Heart right ventricle (tissue), 16 donors: ENCODE results near the gene KRT40. TPM values are rescaled to one million over a fixed set of nuclear protein-coding genes. Genes with fewer than 3 reads are reported as not detected.

Experiments
- ATAC-seq, 8 donors: fragments of 200-7000 bp; cut with Tn5 transposase; one replicate each; pipeline ENCODE4 v1.9.1; 2020; ENCODE audit warnings: mild to moderate bottlenecking in 8 of 8, moderate library complexity in 8 of 8, moderate number of reproducible peaks in 1 of 8
- DNase-seq, 2 donors: peaks; one replicate each; pipeline ENCODE4 v3.0.0-alpha.2; 2020
- H3K27ac ChIP-seq, 10 donors: fragments of 200-600 bp; sonication (generic) in 2 of 10; one replicate each; pipeline versions ENCODE4 v1.5.0 to v1.8.0; 2020 to 2022; ENCODE audit warnings: mild to moderate bottlenecking in 3 of 10
- H3K27me3 ChIP-seq, 7 donors: fragments of 200-600 bp; one replicate each; pipeline ENCODE4 v1.8.0; 2021 to 2022; ENCODE audit warnings: mild to moderate bottlenecking in 2 of 7
- H3K36me3 ChIP-seq, 9 donors: fragments of 200-600 bp; sonication (generic) in 1 of 9; one replicate each; pipeline versions ENCODE4 v1.5.0 to v1.8.0; 2020 to 2022; ENCODE audit warnings: mild to moderate bottlenecking in 2 of 9
- H3K4me1 ChIP-seq, 9 donors: fragments of 200-600 bp; sonication (generic) in 1 of 9; one replicate each; pipeline versions ENCODE4 v1.5.0 to v1.8.0; 2020 to 2022; ENCODE audit warnings: mild to moderate bottlenecking in 4 of 9
- H3K4me3 ChIP-seq, 10 donors: fragments of 200-600 bp; sonication (generic) in 2 of 10; one replicate each; pipeline versions ENCODE4 v1.5.0 to v1.8.0; 2020 to 2022; ENCODE audit warnings: mild to moderate bottlenecking in 7 of 10, moderate library complexity in 2 of 10
- H3K9me3 ChIP-seq, 11 donors: fragments of 200-600 bp in 10 of 11; sonication (generic) in 2 of 11; one replicate each; pipeline versions ENCODE4 v1.5.0 to v1.8.0; 2013 to 2022; ENCODE audit warnings: mild to moderate bottlenecking in 2 of 11, control low read depth in 1 of 11, moderate library complexity in 1 of 11
- WGBS, 2 donors: extraction: QIAGEN DNeasy Blood & Tissue Kit; methylation state at CpG; one replicate each; pipeline ENCODE4 v1.1.7; 2013; ENCODE audit warnings: inconsistent platforms in 1 of 2; 5-methylcytosine and 5-hydroxymethylcytosine counted together
- intact Hi-C, 10 donors: fragments of 100-400 bp; cut with DNase I; formaldehyde crosslinking; loops; one replicate each; pipeline versions ENCODE4 v1.11.1 to v1.14.2; 2022
- polyA plus RNA-seq, 2 donors: library from polyadenylated mRNA; stranded (reverse); fragments of 200-250 nt; gene quantifications; one replicate each; pipeline ENCODE4 v1.2.3, GENCODE V29; 2013
- total RNA-seq, 10 donors: library from RNA; stranded (reverse); fragmentation: NEBNext Ultra II Directional in 3 of 10; extraction: Animal tissue kit (Norgen Biotek cat#: 25700) in 3 of 10; gene quantifications; one replicate each; pipeline versions ENCODE4 v1.2.1 to v1.2.4, GENCODE V29; 2021 to 2023
- TF ChIP-seq, protein P1 (sequence below), 9 donors: fragments of 200-600 bp; sonication (generic) in 2 of 9; IDR thresholded peaks; one replicate each; pipeline versions ENCODE4 v1.5.0 to v1.8.0; 2021 to 2022; ENCODE audit warnings: antibody characterized with exemption in 9 of 9, mild to moderate bottlenecking in 5 of 9, moderate library complexity in 1 of 9
- donor health status: Arrhythmogenic right ventricular cardiomyopathy.
- donor health status: ischemic (EF 13 %, LVEDD 7.1; RV severe dilation, severe dysfunction).
- donor health status: healthy with polysubstance abuse.
- donor health status: DM: no; HTN: yes; CAD: no.
- donor health status: DM: no; HTN: no; CAD: no.
- donor health status: ischemic (EF 25% LVEDD 6.9; RV normal size, moderate dysfunction).
- donor health status: ischemic (EF 25% LVEDD 5.7; RV mildly dilated, moderate dysfunction).
- donor health status: healthy.
- donor health status: DM: yes; HTN: yes; CAD: no.
- donor health status: Ischemic cardiomyopathy.
- donor health status: ischemic (EF 35%, LVEDD 5.7; RV mildly dilated, moderate dysfunction).
- donor health status: nonischemic (EF 11% LVEDD 7.7; RV severe dilation, severe dysfunction).
- donor health status: DM: yes; HTN: yes; CAD: no.
- donor health status: PGD.
- donor health status: ischemic (EF 29% LVEDD 5.4; RV normal size, mild dysfunction).
- donor health status: nonischemic (EF 23%, LVEDD 6.1; RV moderate dilation, normal function).

KRT40 gene
- total and polyA plus RNA-seq, 12 donors: not detected

DNA sequence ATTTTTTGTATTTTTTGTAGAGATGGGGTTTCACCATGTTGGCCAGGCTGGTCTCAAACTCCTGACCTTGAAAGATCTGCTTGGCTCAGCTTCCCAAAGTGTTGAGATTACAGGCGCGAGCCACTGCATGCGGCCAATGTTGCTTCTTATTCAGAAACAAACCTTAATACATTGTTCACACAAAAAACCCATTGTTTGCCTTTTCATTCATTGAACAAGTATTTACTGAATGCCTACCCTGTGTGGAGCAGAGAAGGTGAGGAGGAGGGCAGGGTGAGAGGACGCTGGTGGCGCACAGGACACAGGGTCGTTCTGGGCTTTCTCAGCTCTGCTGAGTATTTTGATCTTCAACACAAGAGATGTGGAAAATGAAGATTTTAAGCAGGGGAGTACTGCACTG lies 38.7 kb downstream of the KRT40 start:
- no peaks in the 10 kb centered on the region for H3K9me3 ChIP-seq
- TF ChIP-seq, protein P1, sequence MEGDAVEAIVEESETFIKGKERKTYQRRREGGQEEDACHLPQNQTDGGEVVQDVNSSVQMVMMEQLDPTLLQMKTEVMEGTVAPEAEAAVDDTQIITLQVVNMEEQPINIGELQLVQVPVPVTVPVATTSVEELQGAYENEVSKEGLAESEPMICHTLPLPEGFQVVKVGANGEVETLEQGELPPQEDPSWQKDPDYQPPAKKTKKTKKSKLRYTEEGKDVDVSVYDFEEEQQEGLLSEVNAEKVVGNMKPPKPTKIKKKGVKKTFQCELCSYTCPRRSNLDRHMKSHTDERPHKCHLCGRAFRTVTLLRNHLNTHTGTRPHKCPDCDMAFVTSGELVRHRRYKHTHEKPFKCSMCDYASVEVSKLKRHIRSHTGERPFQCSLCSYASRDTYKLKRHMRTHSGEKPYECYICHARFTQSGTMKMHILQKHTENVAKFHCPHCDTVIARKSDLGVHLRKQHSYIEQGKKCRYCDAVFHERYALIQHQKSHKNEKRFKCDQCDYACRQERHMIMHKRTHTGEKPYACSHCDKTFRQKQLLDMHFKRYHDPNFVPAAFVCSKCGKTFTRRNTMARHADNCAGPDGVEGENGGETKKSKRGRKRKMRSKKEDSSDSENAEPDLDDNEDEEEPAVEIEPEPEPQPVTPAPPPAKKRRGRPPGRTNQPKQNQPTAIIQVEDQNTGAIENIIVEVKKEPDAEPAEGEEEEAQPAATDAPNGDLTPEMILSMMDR (IDR thresholded peaks at IDR 0.05): no peak
- ATAC-seq (no peak), DNase-seq (no peak)
- H3K4me3 ChIP-seq: no peak overlapping the region
- 84 to 86% methylated on average over 6 of the region's 6 CpGs for WGBS, 2 donors
- no peak overlapping the region for H3K27ac ChIP-seq
- intact Hi-C loops: loop anchor here in 1 of 10 donors (10.0 kb wide), 1 partner anchor 349 kb away; no protein-coding TSS in a partner anchor
- H3K36me3 ChIP-seq: no peaks in the 10 kb centered on the region
- peaks cover 0 to 64% (median 38%) of the 10 kb centered on the region in 7 donors for H3K27me3 ChIP-seq
- H3K4me1 ChIP-seq: no peaks in the 10 kb centered on the region

- intact Hi-C loops: loop anchor here in 1 of 10 donors (10.0 kb wide), 1 partner anchor 350 kb away; no protein-coding TSS in a partner anchor
- Histone ChIP-seq H3K27me3 (peaks cover 0 to 55% (median 32%) of the 10 kb centered on the region in 7 donors), H3K9me3 (no peaks in the 10 kb centered on the region), H3K27ac (no peak overlapping the region), H3K4me3 (no peak overlapping the region), H3K4me1 (no peaks in the 10 kb centered on the region), H3K36me3 (no peaks in the 10 kb centered on the region)
- DNase-seq (no peak), ATAC-seq (no peak)
- TF ChIP-seq, protein P1 (IDR thresholded peaks at IDR 0.05): no peak
- WGBS, 2 donors: 10 to 25% methylated on average over 1 of the region's 1 CpG
Measured at GRCh38 chr17:40944531-40944930, 39.6 kb downstream of the KRT40 start.

DNA sequence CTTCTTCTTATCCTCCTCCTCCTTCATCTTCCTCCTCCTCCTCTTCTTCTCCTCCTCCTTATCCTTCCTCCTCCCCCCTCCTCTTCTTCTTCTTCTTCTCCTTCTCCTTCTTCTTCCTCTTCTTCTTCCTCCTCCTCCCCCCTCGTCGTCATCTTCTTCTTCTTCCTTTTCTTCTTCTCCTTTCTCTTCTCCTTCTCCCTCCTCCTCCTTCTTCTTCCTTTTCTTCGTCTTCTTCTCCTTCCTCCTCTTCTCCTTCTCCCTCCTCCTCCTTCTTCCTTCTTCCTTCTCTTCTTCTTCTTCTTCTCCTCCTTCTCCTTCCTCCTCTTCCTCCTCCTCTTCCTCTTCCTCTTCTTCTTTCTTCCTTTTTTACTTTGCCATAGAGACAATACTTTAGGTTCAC lies 41.6 kb downstream of the KRT40 start:
- Histone ChIP-seq H3K4me1 (no peaks in the 10 kb centered on the region), H3K27me3 (peaks cover 0 to 46% (median 18%) of the 10 kb centered on the region in 7 donors), H3K4me3 (no peak overlapping the region), H3K27ac (no peak overlapping the region), H3K36me3 (no peaks in the 10 kb centered on the region), H3K9me3 (no peaks in the 10 kb centered on the region)
- no peak for DNase-seq
- ATAC-seq: no peak
- intact Hi-C loops: loop anchor here in 1 of 10 donors (10.0 kb wide), 1 partner anchor 352 kb away; no protein-coding TSS in a partner anchor
- WGBS, 2 donors: 77 to 88% methylated on average over 3 of the region's 3 CpGs
- TF ChIP-seq, protein P1 (IDR thresholded peaks at IDR 0.05): no peak

- peaks cover 0 to 23% (median 12%) of the 10 kb centered on the region in 7 donors for H3K27me3 ChIP-seq
- no peak for ATAC-seq
- H3K4me3 ChIP-seq: no peak overlapping the region
- H3K9me3 ChIP-seq: no peaks in the 10 kb centered on the region
- H3K4me1 ChIP-seq: no peaks in the 10 kb centered on the region
- no peak overlapping the region for H3K27ac ChIP-seq
- DNase-seq: no peak
- H3K36me3 ChIP-seq: no peaks in the 10 kb centered on the region
- WGBS, 2 donors: 78 to 79% methylated on average over 6 of the region's 6 CpGs
- TF ChIP-seq, protein P1 (IDR thresholded peaks at IDR 0.05): no peak
- intact Hi-C loops: loop anchor here in 1 of 10 donors (10.0 kb wide), 1 partner anchor 355 kb away; no protein-coding TSS in a partner anchor
Measured at GRCh38 chr17:40940266-40940665, 43.9 kb downstream of the KRT40 start.
